Mesenchymal stem cell (in vitro differentiated cells and primary cell): ENCODE data around the gene SMO.
A peak's percentile ranks its signal among the peaks of the same experiment; 100 is the strongest.

Experiments used
- DNase-seq: peaks from one replicate; pipeline ENCODE4 v3.0.0-alpha.2; 2013
- H2AFZ ChIP-seq: one replicate; pipeline ENCODE4 v1.6.1; 2013; ENCODE audit warnings: low read depth, mild to moderate bottlenecking, control low read depth, inconsistent platforms, low read length, moderate library complexity
- H2AK5ac ChIP-seq: 2 replicates; pipeline ENCODE4 v1.6.1; 2013; ENCODE audit warnings: low read length, moderate library complexity, mild to moderate bottlenecking, inconsistent platforms; ENCODE audit not compliant: severe bottlenecking
- H2BK120ac ChIP-seq: one replicate; pipeline ENCODE4 v1.6.1; 2013; ENCODE audit warnings: low read depth, mild to moderate bottlenecking, inconsistent platforms, low read length, moderate library complexity
- H2BK12ac ChIP-seq, 2 experiments: one replicate each; pipeline ENCODE4 v1.6.1; 2013; ENCODE audit warnings: inconsistent platforms in 2 of 2, low read length in 2 of 2, mild to moderate bottlenecking in 2 of 2, moderate library complexity in 2 of 2, control low read depth in 1 of 2
- H2BK15ac ChIP-seq: one replicate; pipeline ENCODE4 v1.6.1; 2013; ENCODE audit warnings: mild to moderate bottlenecking, low read depth, inconsistent platforms; ENCODE audit not compliant: poor library complexity, severe bottlenecking
- H2BK5ac ChIP-seq: 2 replicates; pipeline ENCODE4 v1.6.1; 2013; ENCODE audit warnings: low read depth, mild to moderate bottlenecking, low read length, control low read depth, inconsistent platforms; ENCODE audit not compliant: poor library complexity, severe bottlenecking
- H3K14ac ChIP-seq, 2 experiments: one replicate each; pipeline ENCODE4 v1.6.1; 2013; ENCODE audit warnings: inconsistent platforms in 2 of 2, low read length in 2 of 2, control low read depth in 1 of 2, mild to moderate bottlenecking in 1 of 2, moderate library complexity in 1 of 2
- H3K18ac ChIP-seq, 2 experiments: one replicate each; pipeline ENCODE4 v1.6.1; 2013; ENCODE audit warnings: inconsistent platforms in 2 of 2, low read length in 2 of 2, control low read depth in 1 of 2, low read depth in 1 of 2, mild to moderate bottlenecking in 1 of 2
- H3K23ac ChIP-seq, 2 experiments: one replicate each; pipeline ENCODE4 v1.6.1; 2013; ENCODE audit warnings: inconsistent platforms in 2 of 2, low read length in 2 of 2, mild to moderate bottlenecking in 2 of 2, moderate library complexity in 2 of 2, control low read depth in 1 of 2
- H3K27ac ChIP-seq: 2 replicates; pipeline ENCODE4 v1.5.1; 2013; ENCODE audit warnings: mild to moderate bottlenecking, moderate library complexity, low read length, control low read depth, inconsistent platforms; ENCODE audit not compliant: poor library complexity, severe bottlenecking
- H3K27me3 ChIP-seq, 2 experiments: 2 replicates each; pipeline versions ENCODE4 v1.6.1 to v1.7.0; 2013; ENCODE audit warnings: low read length in 2 of 2, mild to moderate bottlenecking in 2 of 2, moderate library complexity in 2 of 2, control low read depth in 1 of 2, inconsistent platforms in 1 of 2; ENCODE audit not compliant: control insufficient read depth in 1 of 2, insufficient read depth in 1 of 2
- H3K36me3 ChIP-seq, 2 experiments: 2 replicates each; pipeline versions ENCODE4 v1.6.1 to v1.7.0; 2013; ENCODE audit warnings: low read length in 2 of 2, control low read depth in 1 of 2, inconsistent platforms in 1 of 2, low read depth in 1 of 2, mild to moderate bottlenecking in 1 of 2; ENCODE audit not compliant: insufficient read depth in 2 of 2, control insufficient read depth in 1 of 2
- H3K4ac ChIP-seq, 2 experiments: one replicate each; pipeline ENCODE4 v1.6.1; 2013; ENCODE audit warnings: inconsistent platforms in 2 of 2, low read length in 2 of 2, mild to moderate bottlenecking in 2 of 2, moderate library complexity in 2 of 2, control low read depth in 1 of 2, low read depth in 1 of 2
- H3K4me1 ChIP-seq: 2 replicates; pipeline ENCODE4 v1.6.1; 2013; ENCODE audit warnings: low read depth, low read length, control low read depth; ENCODE audit not compliant: control insufficient read depth, insufficient read depth
- H3K4me2 ChIP-seq: 2 replicates; pipeline ENCODE4 v1.6.1; 2013; ENCODE audit warnings: low read length, mild to moderate bottlenecking, inconsistent platforms; ENCODE audit not compliant: poor library complexity, severe bottlenecking
- H3K4me3 ChIP-seq, 2 experiments: 2 replicates each; pipeline versions ENCODE4 v1.5.1 to v1.7.0; 2013; ENCODE audit warnings: low read length in 2 of 2, mild to moderate bottlenecking in 2 of 2, control low read depth in 1 of 2, low read depth in 1 of 2; ENCODE audit not compliant: insufficient read depth in 1 of 2
- H3K79me1 ChIP-seq: replicated peaks from 2 replicates; pipeline ENCODE4 v1.6.1; 2013; ENCODE audit warnings: mild to moderate bottlenecking, control low read depth, low read length, inconsistent platforms; ENCODE audit not compliant: poor library complexity, severe bottlenecking
- H3K9ac ChIP-seq: 2 replicates; pipeline ENCODE4 v1.7.0; 2013; ENCODE audit warnings: mild to moderate bottlenecking, low read length, moderate library complexity
- H3K9me3 ChIP-seq: 2 replicates; pipeline ENCODE4 v1.7.0; 2013; ENCODE audit warnings: mild to moderate bottlenecking, low read length; ENCODE audit not compliant: control insufficient read depth
- H4K8ac ChIP-seq: one replicate; pipeline ENCODE4 v1.6.1; 2013; ENCODE audit warnings: inconsistent platforms, mild to moderate bottlenecking, low read length, moderate library complexity
- H4K91ac ChIP-seq: one replicate; pipeline ENCODE4 v1.6.1; 2013; ENCODE audit warnings: mild to moderate bottlenecking, low read length, inconsistent platforms
- WGBS: methylation state at CpG from one replicate; pipeline ENCODE4 v1.1.7; 2013; ENCODE audit warnings: mixed read lengths; 5-methylcytosine and 5-hydroxymethylcytosine counted together

SMO gene

GRCh38 chr7:129189661-129190310, 1.4 kb downstream of the SMO start:
- Histone ChIP-seq H3K27ac (no peak overlapping the region), H2BK15ac (no peak overlapping the region), H3K9ac (peak overlapping the region; percentile 68), H2BK120ac (no peak overlapping the region), H3K4me2 (peak overlapping the region; percentile 97), H2BK5ac (no peak overlapping the region), H2BK12ac (no peak overlapping the region), H3K4ac (no peak overlapping the region), H3K18ac (peak overlapping the region in 1 of 2 experiments; percentile 84), H3K4me1 (peaks cover 8% of the 10 kb centered on the region), H2AK5ac (no peak overlapping the region), H3K4me3 (peak overlapping the region; percentile 74 to 78), H3K23ac (no peak overlapping the region), H4K91ac (no peak overlapping the region), H4K8ac (no peak overlapping the region), H3K79me1 (peaks cover 31% of the 10 kb centered on the region), H3K36me3 (peaks cover 0 to 6% of the 10 kb centered on the region in 2 experiments), H3K27me3 (peaks cover 0 to 58% of the 10 kb centered on the region in 2 experiments), H3K9me3 (no peaks in the 10 kb centered on the region), H3K14ac (peak overlapping the region in 1 of 2 experiments; percentile 80), H2AFZ (peak overlapping the region; percentile 0)
- 19% methylated on average over 13 of the region's 13 CpGs for WGBS
- peak; percentile 4 for DNase-seq

DNA sequence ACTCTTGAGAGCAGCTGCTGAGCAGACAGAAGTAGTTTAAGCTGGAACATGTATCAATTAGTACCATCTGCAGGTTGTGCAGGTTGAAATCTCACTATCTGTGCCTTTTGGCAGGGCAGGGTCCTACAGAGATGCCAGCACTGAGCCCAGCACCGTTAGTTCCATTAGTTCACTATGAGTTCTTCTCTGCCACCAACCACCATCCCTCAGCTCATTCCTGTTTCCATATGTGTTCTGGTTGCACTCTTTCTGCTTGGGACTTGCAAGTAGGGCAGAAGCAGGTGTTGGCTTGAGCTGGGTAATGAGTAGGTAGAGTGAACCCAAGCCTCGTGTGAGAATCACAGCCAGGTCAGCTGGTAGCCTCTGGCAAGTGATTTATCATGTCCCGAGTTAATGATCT, 2.8 kb downstream of the SMO start:
- Histone ChIP-seq H3K4me1 (peaks cover 7% of the 10 kb centered on the region), H2AK5ac (no peak overlapping the region), H3K4me3 (no peak overlapping the region), H2BK15ac (no peak overlapping the region), H4K8ac (no peak overlapping the region), H2BK120ac (no peak overlapping the region), H3K18ac (no peak overlapping the region), H3K4me2 (no peak overlapping the region), H3K36me3 (peaks cover 0 to 6% of the 10 kb centered on the region in 2 experiments), H2AFZ (no peak overlapping the region), H3K4ac (no peak overlapping the region), H3K9me3 (no peaks in the 10 kb centered on the region), H3K14ac (no peak overlapping the region), H2BK12ac (no peak overlapping the region), H3K27ac (no peak overlapping the region), H3K9ac (no peak overlapping the region), H3K79me1 (peaks cover 34% of the 10 kb centered on the region), H2BK5ac (no peak overlapping the region), H4K91ac (no peak overlapping the region), H3K27me3 (peaks cover 0 to 49% of the 10 kb centered on the region in 2 experiments), H3K23ac (no peak overlapping the region)
- no peak for DNase-seq
- WGBS, result 98% methylated on average over 3 of the region's 3 CpGs

GRCh38 chr7:129193892-129194291, 5.5 kb downstream of the SMO start:
- DNase-seq, result no peak
- H2BK120ac ChIP-seq, result no peak overlapping the region
- H4K91ac ChIP-seq, result no peak overlapping the region
- no peak overlapping the region for H3K4me2 ChIP-seq
- no peak overlapping the region for H3K4me3 ChIP-seq
- no peak overlapping the region for H3K9ac ChIP-seq
- H3K4ac ChIP-seq, result no peak overlapping the region
- H2BK12ac ChIP-seq, result no peak overlapping the region
- no peak overlapping the region for H2AFZ ChIP-seq
- no peak overlapping the region for H3K23ac ChIP-seq
- H3K27ac ChIP-seq, result no peak overlapping the region
- peaks cover 35% of the 10 kb centered on the region for H3K79me1 ChIP-seq
- no peaks in the 10 kb centered on the region for H3K9me3 ChIP-seq
- H3K18ac ChIP-seq, result no peak overlapping the region
- peaks cover 0 to 32% of the 10 kb centered on the region in 2 experiments for H3K27me3 ChIP-seq
- WGBS, result 89% methylated on average over 2 of the region's 3 CpGs
- H2BK15ac ChIP-seq, result no peak overlapping the region
- peaks cover 5% of the 10 kb centered on the region for H3K4me1 ChIP-seq
- H3K36me3 ChIP-seq, result peaks cover 0 to 6% of the 10 kb centered on the region in 2 experiments
- H4K8ac ChIP-seq, result no peak overlapping the region
- H2AK5ac ChIP-seq, result no peak overlapping the region
- H2BK5ac ChIP-seq, result no peak overlapping the region
- H3K14ac ChIP-seq, result no peak overlapping the region

GRCh38 chr7:129197771-129198170, 9.3 kb downstream of the SMO start:
- H3K23ac ChIP-seq, result no peak overlapping the region
- no peak overlapping the region for H2BK120ac ChIP-seq
- H4K8ac ChIP-seq, result no peak overlapping the region
- H3K18ac ChIP-seq, result no peak overlapping the region
- H3K79me1 ChIP-seq, result peaks cover 22% of the 10 kb centered on the region
- H2BK15ac ChIP-seq, result no peak overlapping the region
- no peak overlapping the region for H3K27ac ChIP-seq
- H2BK5ac ChIP-seq, result no peak overlapping the region
- H2AFZ ChIP-seq, result no peak overlapping the region
- H3K4ac ChIP-seq, result no peak overlapping the region
- H3K9me3 ChIP-seq, result no peaks in the 10 kb centered on the region
- WGBS, result no CpG with 5 or more reads among the region's 4 CpGs
- no peak overlapping the region for H4K91ac ChIP-seq
- H3K27me3 ChIP-seq, result no peaks in the 10 kb centered on the region
- H3K4me3 ChIP-seq, result no peak overlapping the region
- no peak overlapping the region for H3K9ac ChIP-seq
- H3K36me3 ChIP-seq, result peaks cover 0 to 7% of the 10 kb centered on the region in 2 experiments
- H3K4me1 ChIP-seq, result no peaks in the 10 kb centered on the region
- no peak for DNase-seq
- no peak overlapping the region for H2BK12ac ChIP-seq
- no peak overlapping the region for H2AK5ac ChIP-seq
- no peak overlapping the region for H3K14ac ChIP-seq
- H3K4me2 ChIP-seq, result no peak overlapping the region
